MM.1S (cell line): Measurements from ENCODE around the gene PLGRKT.

Experiments used
- CTCF ChIP-seq: fragments of 300-600 bp; sonication (generic); IDR thresholded peaks from 2 replicates; pipeline ENCODE4 v1.5.1; 2016; ENCODE audit warnings: antibody characterized with exemption, low read length, mixed read lengths
- EZH2 ChIP-seq: fragments of 300-600 bp; sonication (generic); optimal IDR thresholded peaks from 2 replicates; pipeline ENCODE3; 2017; ENCODE audit warnings: low read depth, mild to moderate bottlenecking, antibody characterized with exemption, low read length, mixed read lengths
- EZH2phosphoT487 ChIP-seq: fragments of 300-600 bp; sonication (generic); IDR thresholded peaks from 2 replicates; pipeline ENCODE4 v1.6.1; 2018; ENCODE audit warnings: antibody characterized with exemption, low read length

DNA sequence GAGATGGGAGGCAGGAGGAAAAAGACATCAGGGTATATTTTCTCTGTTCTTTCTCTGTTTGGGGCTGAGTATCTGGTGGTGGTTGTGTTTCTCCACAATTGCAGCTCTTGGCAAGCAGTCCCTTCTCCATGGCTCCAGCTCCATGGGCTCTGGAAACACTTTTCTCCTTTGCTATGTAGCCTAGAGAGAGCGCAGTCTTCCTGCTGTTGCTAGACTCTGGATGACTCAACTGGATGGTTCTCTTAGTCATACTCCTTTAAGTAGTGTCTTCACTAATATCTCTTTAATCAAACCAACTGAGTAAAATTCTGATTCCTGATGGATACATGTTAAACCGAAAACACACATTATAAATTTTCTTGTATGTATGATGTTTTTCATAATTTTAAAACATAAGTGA is 3.3 kb upstream of the PLGRKT start:
- TF ChIP-seq CTCF (no peak), EZH2 (no peak), EZH2phosphoT487 (no peak)
